Ureter (tissue), 1 donor: ENCODE measurements around the gene SSTR1. TPM values are rescaled to one million over a fixed set of nuclear protein-coding genes. Genes with fewer than 3 reads are reported as not detected.

Source experiments
- DNase-seq: peaks from one replicate; pipeline ENCODE4 v3.0.0-alpha.2; 2020; ENCODE audit warnings: low spot score
- total RNA-seq: library from RNA; stranded (reverse); gene quantifications from one replicate; pipeline ENCODE4 v1.2.4, GENCODE V29; 2023
- donor health status: DM: yes; HTN: yes; CAD: no.

Gene SSTR1
- total RNA-seq, 1 donor from 2014 or later: 2.9 TPM

GRCh38 chr14:38233218-38233617 is 25.5 kb downstream of the SSTR1 start:
- DNase-seq: no peak

- DNase-seq: no peak
These were observed 30.6 kb downstream of the SSTR1 start for GRCh38 chr14:38238332-38238731.

GRCh38 chr14:38238878-38239277 is 31.2 kb downstream of the SSTR1 start:
- DNase-seq: no peak

- no peak for DNase-seq
These were observed 36.1 kb downstream of the SSTR1 start for GRCh38 chr14:38243696-38244240.

GRCh38 chr14:38248321-38249028 is 40.8 kb downstream of the SSTR1 start:
- no peak for DNase-seq

- DNase-seq: no peak
These were observed 42.6 kb downstream of the SSTR1 start for GRCh38 chr14:38250331-38250730.

GRCh38 chr14:38252066-38252710 is 44.5 kb downstream of the SSTR1 start:
- DNase-seq: no peak

GRCh38 chr14:38253676-38254075 is 46.0 kb downstream of the SSTR1 start:
- no peak for DNase-seq

- DNase-seq: no peak
These were observed 47.1 kb downstream of the SSTR1 start for GRCh38 chr14:38254571-38255407.

- DNase-seq: peak; percentile 42
These were observed 47.6 kb downstream of the SSTR1 start for GRCh38 chr14:38255408-38255672.

GRCh38 chr14:38255673-38256532 is 48.2 kb downstream of the SSTR1 start, which contains the start of gene CLEC14A:
CLEC14A (minus strand) TSS chr14:38256093; CDS start chr14:38256022, 71 bp downstream.
- peak; percentile 54 for DNase-seq

GRCh38 chr14:38256533-38256840 is 48.8 kb downstream of the SSTR1 start:
- DNase-seq: no peak

- no peak for DNase-seq
These were observed 49.8 kb downstream of the SSTR1 start for GRCh38 chr14:38257507-38257906.

- no peak for DNase-seq
These were observed 53.9 kb downstream of the SSTR1 start for GRCh38 chr14:38261620-38262019.

Other genes starting within 250 kb of the SSTR1 start
- gene CLEC14A, start 48.2 kb downstream of the SSTR1 start, total RNA-seq: 18.6 TPM